HG03565 (cell line): ENCODE measurements around the gene GALNT10.

Source experiments
- ATAC-seq: cut with Tn5 transposase; IDR thresholded peaks from one replicate; pipeline ENCODE4 v1.9.1; 2021; ENCODE audit warnings: mild to moderate bottlenecking, moderate library complexity; ENCODE audit not compliant: unreplicated experiment

The GALNT10 gene

GRCh38 chr5:154317916-154318315 lies 127.4 kb downstream of the GALNT10 start:
- ATAC-seq, result no peak

GRCh38 chr5:154318691-154319090 lies 128.2 kb downstream of the GALNT10 start:
- no peak for ATAC-seq

GRCh38 chr5:154319736-154320135 lies 129.2 kb downstream of the GALNT10 start:
- ATAC-seq, result no peak

GRCh38 chr5:154320224-154321089 lies 129.9 kb downstream of the GALNT10 start:
- no peak for ATAC-seq

- ATAC-seq, result no peak
Observed at GRCh38 chr5:154321546-154321945, 131.0 kb downstream of the GALNT10 start.

GRCh38 chr5:154324033-154324432 lies 133.5 kb downstream of the GALNT10 start:
- no peak for ATAC-seq

GRCh38 chr5:154325566-154325965 lies 135.0 kb downstream of the GALNT10 start:
- ATAC-seq, result no peak

GRCh38 chr5:154329062-154329461 lies 138.5 kb downstream of the GALNT10 start:
- ATAC-seq, result no peak

GRCh38 chr5:154329519-154330040 lies 139.0 kb downstream of the GALNT10 start:
- ATAC-seq, result no peak

GRCh38 chr5:154330097-154330667 lies 139.6 kb downstream of the GALNT10 start:
- no peak for ATAC-seq

- no peak for ATAC-seq
Observed at GRCh38 chr5:154331232-154331631, 140.7 kb downstream of the GALNT10 start.

- no peak for ATAC-seq
Observed at GRCh38 chr5:154331924-154332323, 141.4 kb downstream of the GALNT10 start.

- ATAC-seq, result no peak
Observed at GRCh38 chr5:154332451-154332850, 141.9 kb downstream of the GALNT10 start.

GRCh38 chr5:154333016-154333415 lies 142.5 kb downstream of the GALNT10 start:
- ATAC-seq, result no peak

GRCh38 chr5:154334406-154335064 lies 144.0 kb downstream of the GALNT10 start:
- ATAC-seq, result no peak

- no peak for ATAC-seq
Observed at GRCh38 chr5:154335065-154335448, 144.5 kb downstream of the GALNT10 start.

- no peak for ATAC-seq
Observed at GRCh38 chr5:154341620-154342019, 151.1 kb downstream of the GALNT10 start.

GRCh38 chr5:154342211-154342610 lies 151.7 kb downstream of the GALNT10 start:
- no peak for ATAC-seq

- no peak for ATAC-seq
Observed at GRCh38 chr5:154342963-154343362, 152.4 kb downstream of the GALNT10 start.

GRCh38 chr5:154344461-154344860 lies 153.9 kb downstream of the GALNT10 start:
- no peak for ATAC-seq

GRCh38 chr5:154345255-154345952 lies 154.9 kb downstream of the GALNT10 start:
- peak; percentile 90 for ATAC-seq
